NCI-H2107 treated with DMSO at 0.1 percent for 48 hours (cell line): ENCODE data around the gene BRMS1.

ENCODE experiments used
- DNase-seq: peaks from one replicate; lab custom pipeline; 2025; ENCODE audit not compliant: unreplicated experiment; lab: John Stamatoyannopoulos, UW

BRMS1 gene

GRCh38 chr11:66287889-66288670 lies 56.8 kb downstream of the BRMS1 start:
- no peak for DNase-seq
